H1 (cell line): ENCODE measurements around the gene SPTBN5. TPM values are rescaled to one million over a fixed set of nuclear protein-coding genes. Genes with fewer than 3 reads are reported as not detected.

Source experiments
- EGR1 ChIP-seq: IDR thresholded peaks from 2 replicates; pipeline ENCODE4 v1.6.1; 2011; ENCODE audit warnings: low read depth, low read length, borderline replicate concordance
- KDM4A ChIP-seq: IDR thresholded peaks from one replicate; pipeline ENCODE4 v1.7.1; 2012; ENCODE audit warnings: low read depth, mild to moderate bottlenecking, moderate library complexity, low read length, inconsistent platforms; ENCODE audit not compliant: severe bottlenecking
- polyA plus RNA-seq, 7 experiments: library from polyadenylated mRNA; depleted of rRNA in 3 of 7; stranded (reverse) in 5 of 7; unstranded in 2 of 7; fragments of >200 nt in 5 of 7; fragments of 200-250 nt in 2 of 7; gene quantifications; 1 replicate in 5 of 7; 2 replicates in 1 of 7; 4 replicates in 1 of 7; pipeline versions ENCODE4 v1.2.1 to v1.2.3, GENCODE V29; 2011 to 2013; ENCODE audit warnings: missing spikeins in 2 of 7, mixed read lengths in 2 of 7
- total RNA-seq: library from RNA; stranded (reverse); fragmentation: NEBNext Ultra II Directional; extraction: Animal tissue kit (Norgen Biotek cat#: 25700); gene quantifications from 2 replicates; pipeline ENCODE4 v1.2.1, GENCODE V29; 2021

The SPTBN5 gene
- total and polyA plus RNA-seq, 2 of the 8 experiments (the other 6 are each of a cell fraction or from before 2014, with no cell fraction given) = 0.32 to 0.84 TPM

- TF ChIP-seq KDM4A = peak; percentile 34
- peak; percentile 60; the same call in 1 of the 2 replicates for TF ChIP-seq EGR1
Measured at GRCh38 chr15:41827290-41827879, 66.5 kb downstream of the SPTBN5 start (continued).
